H9 (cell line): ENCODE data around the gene TMEM170B. TPM values are rescaled to one million over a fixed set of nuclear protein-coding genes. Genes with fewer than 3 reads are reported as not detected.

Source experiments
- DNase-seq: peaks from one replicate; pipeline ENCODE4 v3.0.0-alpha.2; 2017
- H2AFZ ChIP-seq: one replicate; pipeline ENCODE4 v1.6.1; 2013; ENCODE audit warnings: mild to moderate bottlenecking, low read length, control low read depth, moderate library complexity
- H2AK5ac ChIP-seq: 2 replicates; pipeline ENCODE4 v1.6.1; 2013; ENCODE audit warnings: low read length, control low read depth, mixed read lengths; ENCODE audit not compliant: insufficient read length
- H2BK120ac ChIP-seq: one replicate; pipeline ENCODE4 v1.6.1; 2013; ENCODE audit warnings: low read depth, mild to moderate bottlenecking, low read length, control low read depth, inconsistent platforms; ENCODE audit not compliant: poor library complexity, severe bottlenecking
- H2BK12ac ChIP-seq: 2 replicates; pipeline ENCODE4 v1.6.1; 2013; ENCODE audit warnings: low read length, control low read depth, mixed read lengths, low read depth; ENCODE audit not compliant: insufficient read length
- H2BK15ac ChIP-seq: 2 replicates; pipeline ENCODE4 v1.6.1; 2013; ENCODE audit warnings: low read depth, low read length, control low read depth
- H2BK20ac ChIP-seq: one replicate; pipeline ENCODE4 v1.6.1; 2013; ENCODE audit warnings: low read depth, mild to moderate bottlenecking, low read length, control low read depth, inconsistent platforms; ENCODE audit not compliant: poor library complexity, severe bottlenecking
- H2BK5ac ChIP-seq: 2 replicates; pipeline ENCODE4 v1.6.1; 2013; ENCODE audit warnings: low read length, control low read depth, mixed read lengths; ENCODE audit not compliant: insufficient read length
- H3K14ac ChIP-seq: 2 replicates; pipeline ENCODE4 v1.6.1; 2013; ENCODE audit warnings: low read length, control low read depth; ENCODE audit not compliant: insufficient read depth
- H3K18ac ChIP-seq: 2 replicates; pipeline ENCODE4 v1.6.1; 2013; ENCODE audit warnings: low read depth, mild to moderate bottlenecking, mixed read lengths, low read length, control low read depth; ENCODE audit not compliant: insufficient read length
- H3K23ac ChIP-seq: 2 replicates; pipeline ENCODE4 v1.6.1; 2013; ENCODE audit warnings: low read length, control low read depth, mixed read lengths, low read depth; ENCODE audit not compliant: insufficient read length
- H3K23me2 ChIP-seq: 2 replicates; pipeline ENCODE4 v1.6.1; 2013; ENCODE audit warnings: low read depth, mild to moderate bottlenecking, mixed read lengths, low read length, control low read depth; ENCODE audit not compliant: insufficient read length, poor library complexity, severe bottlenecking
- H3K27ac ChIP-seq: 2 replicates; pipeline ENCODE4 v1.5.1; 2013; ENCODE audit warnings: low read length, control low read depth, mixed read lengths, low read depth; ENCODE audit not compliant: insufficient read length
- H3K27me3 ChIP-seq: 2 replicates; pipeline ENCODE4 v1.6.1; 2013; ENCODE audit warnings: low read length, control low read depth, inconsistent platforms; ENCODE audit not compliant: insufficient read depth
- H3K4ac ChIP-seq: 2 replicates; pipeline ENCODE4 v1.6.1; 2013; ENCODE audit warnings: low read depth, mild to moderate bottlenecking, control low read depth, inconsistent platforms, low read length, moderate library complexity
- H3K4me1 ChIP-seq: 2 replicates; pipeline ENCODE4 v1.6.1; 2013; ENCODE audit warnings: low read length, control low read depth, inconsistent platforms; ENCODE audit not compliant: insufficient read depth
- H3K4me2 ChIP-seq: 2 replicates; pipeline ENCODE4 v1.6.1; 2013; ENCODE audit warnings: low read length, control low read depth, mixed read lengths; ENCODE audit not compliant: insufficient read length, insufficient read depth
- H3K56ac ChIP-seq: 2 replicates; pipeline ENCODE4 v1.6.1; 2013; ENCODE audit warnings: low read depth, mild to moderate bottlenecking, mixed read lengths, low read length, control low read depth; ENCODE audit not compliant: insufficient read length
- H3K79me1 ChIP-seq: 2 replicates; pipeline ENCODE4 v1.6.1; 2013; ENCODE audit warnings: low read depth, mild to moderate bottlenecking, moderate library complexity, low read length, control low read depth, inconsistent platforms; ENCODE audit not compliant: insufficient read depth, poor library complexity, severe bottlenecking
- H3K79me2 ChIP-seq: 2 replicates; pipeline ENCODE4 v1.6.1; 2013; ENCODE audit warnings: low read length, control low read depth, inconsistent platforms; ENCODE audit not compliant: insufficient read depth
- H3K9ac ChIP-seq: 2 replicates; pipeline ENCODE4 v1.6.1; 2013; ENCODE audit warnings: low read length, control low read depth, mixed read lengths; ENCODE audit not compliant: insufficient read length; ENCODE audit errors: extremely low read depth
- H3K9me3 ChIP-seq: one replicate; pipeline ENCODE4 v1.6.1; 2013; ENCODE audit warnings: low read depth, low read length, inconsistent platforms; ENCODE audit not compliant: control insufficient read depth
- H3T11ph ChIP-seq: one replicate; pipeline ENCODE4 v1.6.1; 2013; ENCODE audit warnings: mild to moderate bottlenecking, low read length, control low read depth, inconsistent platforms
- H4K20me1 ChIP-seq: one replicate; pipeline ENCODE4 v1.6.1; 2013; ENCODE audit not compliant: control insufficient read depth, insufficient read length, insufficient read depth
- H4K5ac ChIP-seq: 2 replicates; pipeline ENCODE4 v1.6.1; 2013; ENCODE audit warnings: low read depth, mild to moderate bottlenecking, mixed read lengths, low read length, control low read depth; ENCODE audit not compliant: insufficient read length
- H4K8ac ChIP-seq: replicated peaks from 2 replicates; pipeline ENCODE4 v1.6.1; 2013; ENCODE audit warnings: low read length, control low read depth, mixed read lengths, low read depth; ENCODE audit not compliant: insufficient read length
- H4K91ac ChIP-seq: 2 replicates; pipeline ENCODE4 v1.6.1; 2013; ENCODE audit warnings: low read depth, mild to moderate bottlenecking, moderate library complexity, mixed read lengths, low read length, control low read depth; ENCODE audit not compliant: insufficient read length
- H3K27ac Mint-ChIP-seq, 3 experiments: 2 replicates in 2 of 3; 3 replicates in 1 of 3; pipeline ENCODE4 v1.8.0; 2020 to 2021; ENCODE audit warnings: mixed read lengths in 3 of 3, mild to moderate bottlenecking in 1 of 3, moderate library complexity in 1 of 3
- H3K27me3 Mint-ChIP-seq: 2 replicates; pipeline ENCODE4 v1.8.0; 2021; ENCODE audit warnings: low read depth, mild to moderate bottlenecking, moderate library complexity, mixed read lengths
- H3K36me3 Mint-ChIP-seq, 3 experiments: 2 replicates in 2 of 3; 3 replicates in 1 of 3; pipeline ENCODE4 v1.8.0; 2020 to 2021; ENCODE audit warnings: low read depth in 3 of 3, mixed read lengths in 3 of 3; ENCODE audit not compliant: insufficient read depth in 1 of 3
- H3K4me1 Mint-ChIP-seq, 2 experiments: 2 replicates each; pipeline ENCODE4 v1.8.0; 2020; ENCODE audit warnings: mixed read lengths in 2 of 2
- H3K4me3 Mint-ChIP-seq, 2 experiments: 2 replicates in 1 of 2; 3 replicates in 1 of 2; pipeline ENCODE4 v1.8.0; 2020 to 2021; ENCODE audit warnings: mild to moderate bottlenecking in 2 of 2, mixed read lengths in 2 of 2, moderate library complexity in 1 of 2
- H3K9me3 Mint-ChIP-seq, 2 experiments: 2 replicates in 1 of 2; 3 replicates in 1 of 2; pipeline ENCODE4 v1.8.0; 2020; ENCODE audit warnings: mild to moderate bottlenecking in 2 of 2, mixed read lengths in 2 of 2, moderate library complexity in 1 of 2
- WGBS: extraction: QIAGEN DNeasy Blood & Tissue Kit; methylation state at CpG from one replicate; pipeline ENCODE4 v1.1.7; 2013; ENCODE audit warnings: missing lambda C conversion rate, low lambda C conversion rate, mixed read lengths; ENCODE audit not compliant: insufficient read length; ENCODE audit errors: extremely low coverage; 5-methylcytosine and 5-hydroxymethylcytosine counted together
- total RNA-seq: library from RNA; stranded (reverse); gene quantifications from 2 replicates; pipeline ENCODE4 v1.2.1, GENCODE V29; 2021
- TF ChIP-seq, protein P1 (sequence below): fragments of 200-600 bp; sonication (generic); conservative IDR thresholded peaks from 3 replicates; pipeline ENCODE4 v1.8.0; 2021; ENCODE audit warnings: antibody characterized with exemption, mild to moderate bottlenecking

Gene TMEM170B
- total RNA-seq, 1 experiment from 2014 or later, result 2.9 TPM

GRCh38 chr6:11492464-11493290, 44.9 kb upstream of the TMEM170B start:
- H4K5ac ChIP-seq, result no peak overlapping the region
- TF ChIP-seq, protein P1, sequence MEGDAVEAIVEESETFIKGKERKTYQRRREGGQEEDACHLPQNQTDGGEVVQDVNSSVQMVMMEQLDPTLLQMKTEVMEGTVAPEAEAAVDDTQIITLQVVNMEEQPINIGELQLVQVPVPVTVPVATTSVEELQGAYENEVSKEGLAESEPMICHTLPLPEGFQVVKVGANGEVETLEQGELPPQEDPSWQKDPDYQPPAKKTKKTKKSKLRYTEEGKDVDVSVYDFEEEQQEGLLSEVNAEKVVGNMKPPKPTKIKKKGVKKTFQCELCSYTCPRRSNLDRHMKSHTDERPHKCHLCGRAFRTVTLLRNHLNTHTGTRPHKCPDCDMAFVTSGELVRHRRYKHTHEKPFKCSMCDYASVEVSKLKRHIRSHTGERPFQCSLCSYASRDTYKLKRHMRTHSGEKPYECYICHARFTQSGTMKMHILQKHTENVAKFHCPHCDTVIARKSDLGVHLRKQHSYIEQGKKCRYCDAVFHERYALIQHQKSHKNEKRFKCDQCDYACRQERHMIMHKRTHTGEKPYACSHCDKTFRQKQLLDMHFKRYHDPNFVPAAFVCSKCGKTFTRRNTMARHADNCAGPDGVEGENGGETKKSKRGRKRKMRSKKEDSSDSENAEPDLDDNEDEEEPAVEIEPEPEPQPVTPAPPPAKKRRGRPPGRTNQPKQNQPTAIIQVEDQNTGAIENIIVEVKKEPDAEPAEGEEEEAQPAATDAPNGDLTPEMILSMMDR, result no peak
- no peak overlapping the region for H2AK5ac ChIP-seq
- H2BK20ac ChIP-seq, result no peak overlapping the region
- H4K8ac ChIP-seq, result no peak overlapping the region
- no peak overlapping the region for H2BK15ac ChIP-seq
- H3K9me3 ChIP-seq, result no peaks in the 10 kb centered on the region
- H3K4me1 Mint-ChIP-seq, result peaks cover 3 to 9% of the 10 kb centered on the region in 2 experiments; a peak in 3 of 4 replicates
- no CpG with 5 or more reads among the region's 11 CpGs for WGBS
- no peaks in the 10 kb centered on the region; the same call in 1 of the 2 replicates for H3K27me3 Mint-ChIP-seq
- H3K23ac ChIP-seq, result no peak overlapping the region
- H3K23me2 ChIP-seq, result no peaks in the 10 kb centered on the region
- no peak for DNase-seq
- H4K91ac ChIP-seq, result no peak overlapping the region
- no peak overlapping the region for H2BK5ac ChIP-seq
- no peak overlapping the region for H3K56ac ChIP-seq
- no peak overlapping the region for H2BK120ac ChIP-seq
- no peak overlapping the region for H3T11ph ChIP-seq
- no peak overlapping the region for H3K9ac ChIP-seq
- H2BK12ac ChIP-seq, result no peak overlapping the region
- H3K27ac ChIP-seq, result no peak overlapping the region
- H3K4me1 ChIP-seq, result no peaks in the 10 kb centered on the region
- no peaks in the 10 kb centered on the region; a peak in 1 of 5 replicates for H3K9me3 Mint-ChIP-seq
- H3K36me3 Mint-ChIP-seq, result no peaks in the 10 kb centered on the region
- no peak overlapping the region for H2AFZ ChIP-seq
- no peaks in the 10 kb centered on the region for H3K79me1 ChIP-seq
- no peak overlapping the region for H3K4ac ChIP-seq
- no peak overlapping the region for H3K18ac ChIP-seq
- H3K79me2 ChIP-seq, result no peaks in the 10 kb centered on the region
- H4K20me1 ChIP-seq, result no peaks in the 10 kb centered on the region
- H3K4me2 ChIP-seq, result no peak overlapping the region
- H3K27me3 ChIP-seq, result peaks cover 3% of the 10 kb centered on the region; the same call in 1 of the 2 replicates
- no peak overlapping the region for H3K4me3 Mint-ChIP-seq
- no peak overlapping the region for H3K14ac ChIP-seq
- no peak overlapping the region for H3K27ac Mint-ChIP-seq
